ENCODE data around the gene NUDT2. TPM values are rescaled to one million over a fixed set of nuclear protein-coding genes. Genes with fewer than 3 reads are reported as not detected.

The NUDT2 gene
- total RNA-seq, 1 donor from 2014 or later: 16.8 TPM

DNA sequence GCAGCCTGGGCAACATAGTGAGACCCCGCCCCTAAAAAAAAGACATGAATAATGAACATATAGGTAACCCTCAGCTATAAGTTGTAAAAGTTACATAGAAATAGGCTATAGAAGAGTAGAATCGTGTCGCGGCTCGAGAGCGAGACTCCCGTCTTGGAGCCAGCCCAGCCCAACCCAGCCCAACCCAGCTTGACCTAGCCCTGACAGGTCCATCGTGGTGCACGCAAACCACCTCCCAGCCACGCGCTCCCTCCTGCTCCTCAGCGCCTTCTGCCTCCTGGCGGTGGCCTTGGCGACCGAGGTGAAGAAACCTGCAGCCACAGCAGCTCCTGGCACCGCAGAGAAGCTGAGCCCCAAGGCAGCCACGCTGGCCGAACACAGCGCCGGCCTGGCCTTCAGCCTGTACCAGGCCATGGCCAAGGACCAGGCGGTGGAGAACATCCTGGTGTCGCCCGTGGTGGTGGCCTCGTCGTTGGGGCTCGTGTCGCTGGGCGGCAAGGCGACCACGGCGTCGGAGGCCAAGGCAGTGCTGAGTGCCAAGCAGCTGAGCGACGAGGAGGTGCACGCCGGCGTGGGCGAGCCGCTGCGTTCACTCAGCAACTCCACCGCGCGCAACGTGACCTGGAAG lies 11.1 kb upstream of the NUDT2 start:
- Mint-ChIP-seq H3K36me3 (ENCODE audit: low read depth, unreplicated experiment) (peaks cover 4% of the 10 kb centered on the region), H3K4me3 (ENCODE audit: unreplicated experiment) (no peak overlapping the region), H3K4me1 (ENCODE audit: unreplicated experiment) (no peaks in the 10 kb centered on the region), H3K27me3 (ENCODE audit: unreplicated experiment) (peaks cover 3% of the 10 kb centered on the region), H3K27ac (ENCODE audit: unreplicated experiment) (peak overlapping the region; percentile 36), H3K9me3 (ENCODE audit: unreplicated experiment) (no peaks in the 10 kb centered on the region)
- no peak for DNase-seq (ENCODE audit: low spot score)
- TF ChIP-seq, protein P1, sequence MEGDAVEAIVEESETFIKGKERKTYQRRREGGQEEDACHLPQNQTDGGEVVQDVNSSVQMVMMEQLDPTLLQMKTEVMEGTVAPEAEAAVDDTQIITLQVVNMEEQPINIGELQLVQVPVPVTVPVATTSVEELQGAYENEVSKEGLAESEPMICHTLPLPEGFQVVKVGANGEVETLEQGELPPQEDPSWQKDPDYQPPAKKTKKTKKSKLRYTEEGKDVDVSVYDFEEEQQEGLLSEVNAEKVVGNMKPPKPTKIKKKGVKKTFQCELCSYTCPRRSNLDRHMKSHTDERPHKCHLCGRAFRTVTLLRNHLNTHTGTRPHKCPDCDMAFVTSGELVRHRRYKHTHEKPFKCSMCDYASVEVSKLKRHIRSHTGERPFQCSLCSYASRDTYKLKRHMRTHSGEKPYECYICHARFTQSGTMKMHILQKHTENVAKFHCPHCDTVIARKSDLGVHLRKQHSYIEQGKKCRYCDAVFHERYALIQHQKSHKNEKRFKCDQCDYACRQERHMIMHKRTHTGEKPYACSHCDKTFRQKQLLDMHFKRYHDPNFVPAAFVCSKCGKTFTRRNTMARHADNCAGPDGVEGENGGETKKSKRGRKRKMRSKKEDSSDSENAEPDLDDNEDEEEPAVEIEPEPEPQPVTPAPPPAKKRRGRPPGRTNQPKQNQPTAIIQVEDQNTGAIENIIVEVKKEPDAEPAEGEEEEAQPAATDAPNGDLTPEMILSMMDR (IDR thresholded peaks at IDR 0.05; ENCODE audit: unreplicated experiment): no peak

DNA sequence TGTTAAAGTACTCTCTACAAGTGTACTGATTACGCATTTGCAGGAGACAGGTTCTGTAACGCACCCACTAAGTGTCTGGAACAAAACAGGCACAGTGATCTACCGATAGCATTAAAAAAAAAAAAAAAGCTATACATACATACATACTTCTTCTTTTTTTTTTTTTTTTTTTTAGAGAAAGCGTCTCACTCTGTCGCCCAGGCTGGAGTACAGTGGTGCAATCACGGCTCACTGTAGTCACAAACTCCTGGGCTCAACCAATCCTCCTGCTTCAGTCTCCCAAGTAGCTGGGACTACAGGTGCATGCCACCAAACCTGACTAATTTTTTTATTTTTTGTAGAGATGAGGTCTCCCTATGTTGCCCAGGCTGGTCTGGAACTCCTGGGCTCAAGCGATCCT lies 7.9 kb upstream of the NUDT2 start:
- no peak overlapping the region for H3K27ac Mint-ChIP-seq (ENCODE audit: unreplicated experiment)

DNA sequence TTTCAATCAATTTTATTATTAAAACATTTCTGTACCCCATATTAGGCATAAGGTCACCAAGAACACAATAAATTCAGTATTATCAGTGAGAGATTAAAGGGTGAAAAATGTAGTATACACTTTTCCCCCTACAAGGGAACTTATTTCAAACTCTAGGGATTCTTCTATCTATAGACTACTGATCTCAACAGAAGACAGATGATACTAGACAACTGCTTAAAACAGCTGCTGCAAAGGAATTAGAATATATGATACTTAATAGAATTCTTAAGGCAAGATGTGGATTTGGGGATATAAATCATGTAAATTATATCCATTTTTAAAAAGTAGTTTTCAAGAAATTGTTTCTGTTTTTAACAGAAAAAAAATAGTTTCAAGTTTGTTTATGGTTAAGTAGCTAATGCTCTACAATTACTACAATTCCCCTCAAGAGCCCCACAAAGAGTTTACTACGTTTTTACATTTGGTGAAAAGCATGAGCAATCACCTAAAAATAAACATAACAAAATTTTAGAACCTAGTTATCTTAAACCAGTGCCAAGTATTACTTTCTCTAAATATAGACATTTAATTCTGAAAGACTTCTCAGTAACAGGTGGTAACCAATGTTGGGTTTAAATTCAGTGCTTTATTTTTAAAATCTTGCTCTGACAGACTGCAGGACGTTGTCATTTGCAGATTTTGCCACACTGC lies 6.3 kb upstream of the NUDT2 start:
- H3K9me3 Mint-ChIP-seq (ENCODE audit: unreplicated experiment): no peaks in the 10 kb centered on the region
- no peak for DNase-seq (ENCODE audit: low spot score)
- no peak overlapping the region for H3K27ac Mint-ChIP-seq (ENCODE audit: unreplicated experiment)
- peaks cover 4% of the 10 kb centered on the region for H3K36me3 Mint-ChIP-seq (ENCODE audit: low read depth, unreplicated experiment)
- H3K27me3 Mint-ChIP-seq (ENCODE audit: unreplicated experiment): peaks cover 3% of the 10 kb centered on the region
- H3K4me1 Mint-ChIP-seq (ENCODE audit: unreplicated experiment): no peaks in the 10 kb centered on the region
- TF ChIP-seq, protein P1 (IDR thresholded peaks at IDR 0.05; ENCODE audit: unreplicated experiment): no peak
- H3K4me3 Mint-ChIP-seq (ENCODE audit: unreplicated experiment): no peak overlapping the region

More for the DNA sequence above, 7.9 kb upstream of the NUDT2 start:
- Mint-ChIP-seq H3K27me3 (ENCODE audit: unreplicated experiment) (peaks cover 3% of the 10 kb centered on the region), H3K36me3 (ENCODE audit: low read depth, unreplicated experiment) (peaks cover 4% of the 10 kb centered on the region), H3K4me3 (ENCODE audit: unreplicated experiment) (no peak overlapping the region), H3K4me1 (ENCODE audit: unreplicated experiment) (no peaks in the 10 kb centered on the region), H3K9me3 (ENCODE audit: unreplicated experiment) (no peaks in the 10 kb centered on the region)
- DNase-seq (ENCODE audit: low spot score): no peak
- TF ChIP-seq, protein P1 (IDR thresholded peaks at IDR 0.05; ENCODE audit: unreplicated experiment): no peak

DNA sequence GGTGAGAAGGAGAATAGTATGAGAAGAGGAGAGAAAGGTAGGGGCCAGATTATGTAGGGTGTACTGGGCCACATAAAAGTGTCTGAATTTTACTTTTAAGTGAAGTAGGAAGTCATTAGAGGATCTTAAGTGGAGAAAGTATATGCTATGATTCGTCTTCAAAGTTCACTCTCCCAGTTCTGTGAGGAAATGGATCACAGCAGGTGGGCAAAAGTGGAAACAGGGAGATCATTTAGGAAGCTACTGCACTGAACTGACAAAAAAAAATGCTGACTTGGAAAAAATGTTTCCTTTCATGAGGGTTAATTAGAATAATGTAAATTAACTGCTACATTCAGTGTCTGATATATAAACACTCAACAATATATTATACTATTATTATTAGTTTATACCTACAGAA lies 2.7 kb upstream of the NUDT2 start:
- TF ChIP-seq, protein P1 (IDR thresholded peaks at IDR 0.05; ENCODE audit: unreplicated experiment): no peak
- peaks cover 5% of the 10 kb centered on the region for H3K27me3 Mint-ChIP-seq (ENCODE audit: unreplicated experiment)
- peaks cover 3% of the 10 kb centered on the region for H3K36me3 Mint-ChIP-seq (ENCODE audit: low read depth, unreplicated experiment)
- no peak for DNase-seq (ENCODE audit: low spot score)
- H3K9me3 Mint-ChIP-seq (ENCODE audit: unreplicated experiment): no peaks in the 10 kb centered on the region
- H3K27ac Mint-ChIP-seq (ENCODE audit: unreplicated experiment): no peak overlapping the region
- peaks cover 12% of the 10 kb centered on the region for H3K4me1 Mint-ChIP-seq (ENCODE audit: unreplicated experiment)
- no peak overlapping the region for H3K4me3 Mint-ChIP-seq (ENCODE audit: unreplicated experiment)

DNA sequence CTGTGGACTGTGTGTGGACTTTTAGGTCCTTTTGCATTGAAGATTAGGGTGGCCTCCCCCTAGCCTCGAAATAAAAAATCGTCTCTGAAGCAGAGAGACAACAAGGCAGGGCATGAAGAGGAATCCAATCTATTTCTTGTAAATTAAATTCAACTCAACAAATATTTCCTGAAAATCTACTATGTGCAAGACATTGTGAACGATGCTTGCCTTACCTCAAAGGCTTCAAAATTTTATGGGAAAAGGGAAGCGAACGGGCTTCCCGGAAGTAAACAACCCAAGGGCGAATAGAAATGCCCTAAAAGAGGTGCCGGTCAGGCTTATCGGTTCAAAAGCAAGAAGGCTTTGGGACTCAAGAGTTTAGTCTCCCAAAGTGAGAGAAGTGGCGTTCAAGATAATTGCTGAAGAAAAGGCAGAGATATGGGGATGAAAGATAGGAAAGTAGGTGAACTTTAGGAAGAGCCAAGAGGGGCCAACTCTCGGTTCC lies 826 bp upstream of the NUDT2 start:
- TF ChIP-seq, protein P1 (IDR thresholded peaks at IDR 0.05; ENCODE audit: unreplicated experiment): no peak
- peak overlapping the region; percentile 99 for H3K27ac Mint-ChIP-seq (ENCODE audit: unreplicated experiment)
- H3K4me1 Mint-ChIP-seq (ENCODE audit: unreplicated experiment): peaks cover 12% of the 10 kb centered on the region
- H3K9me3 Mint-ChIP-seq (ENCODE audit: unreplicated experiment): no peaks in the 10 kb centered on the region
- DNase-seq (ENCODE audit: low spot score): no peak
- peaks cover 5% of the 10 kb centered on the region for H3K27me3 Mint-ChIP-seq (ENCODE audit: unreplicated experiment)
- H3K4me3 Mint-ChIP-seq (ENCODE audit: unreplicated experiment): peak overlapping the region; percentile 98
- peaks cover 3% of the 10 kb centered on the region for H3K36me3 Mint-ChIP-seq (ENCODE audit: low read depth, unreplicated experiment)

Measured in endothelial cell (in vitro differentiated cells).